H9 (cell line): ENCODE measurements around the gene CALN1. TPM values are rescaled to one million over a fixed set of nuclear protein-coding genes. Genes with fewer than 3 reads are reported as not detected.
A peak's percentile ranks its signal among the peaks of the same experiment; 100 is the strongest.

ENCODE experiments used
- DNase-seq: peaks from one replicate; pipeline ENCODE4 v3.0.0-alpha.2; 2017
- H2AFZ ChIP-seq: one replicate; pipeline ENCODE4 v1.6.1; 2013; ENCODE audit warnings: mild to moderate bottlenecking, low read length, control low read depth, moderate library complexity
- H2AK5ac ChIP-seq: 2 replicates; pipeline ENCODE4 v1.6.1; 2013; ENCODE audit warnings: low read length, control low read depth, mixed read lengths; ENCODE audit not compliant: insufficient read length
- H2BK120ac ChIP-seq: one replicate; pipeline ENCODE4 v1.6.1; 2013; ENCODE audit warnings: low read depth, mild to moderate bottlenecking, low read length, control low read depth, inconsistent platforms; ENCODE audit not compliant: poor library complexity, severe bottlenecking
- H2BK12ac ChIP-seq: 2 replicates; pipeline ENCODE4 v1.6.1; 2013; ENCODE audit warnings: low read length, control low read depth, mixed read lengths, low read depth; ENCODE audit not compliant: insufficient read length
- H2BK15ac ChIP-seq: 2 replicates; pipeline ENCODE4 v1.6.1; 2013; ENCODE audit warnings: low read depth, low read length, control low read depth
- H2BK20ac ChIP-seq: one replicate; pipeline ENCODE4 v1.6.1; 2013; ENCODE audit warnings: low read depth, mild to moderate bottlenecking, low read length, control low read depth, inconsistent platforms; ENCODE audit not compliant: poor library complexity, severe bottlenecking
- H2BK5ac ChIP-seq: 2 replicates; pipeline ENCODE4 v1.6.1; 2013; ENCODE audit warnings: low read length, control low read depth, mixed read lengths; ENCODE audit not compliant: insufficient read length
- H3K14ac ChIP-seq: 2 replicates; pipeline ENCODE4 v1.6.1; 2013; ENCODE audit warnings: low read length, control low read depth; ENCODE audit not compliant: insufficient read depth
- H3K18ac ChIP-seq: 2 replicates; pipeline ENCODE4 v1.6.1; 2013; ENCODE audit warnings: low read depth, mild to moderate bottlenecking, mixed read lengths, low read length, control low read depth; ENCODE audit not compliant: insufficient read length
- H3K23ac ChIP-seq: 2 replicates; pipeline ENCODE4 v1.6.1; 2013; ENCODE audit warnings: low read length, control low read depth, mixed read lengths, low read depth; ENCODE audit not compliant: insufficient read length
- H3K23me2 ChIP-seq: 2 replicates; pipeline ENCODE4 v1.6.1; 2013; ENCODE audit warnings: low read depth, mild to moderate bottlenecking, mixed read lengths, low read length, control low read depth; ENCODE audit not compliant: insufficient read length, poor library complexity, severe bottlenecking
- H3K27ac ChIP-seq: 2 replicates; pipeline ENCODE4 v1.5.1; 2013; ENCODE audit warnings: low read length, control low read depth, mixed read lengths, low read depth; ENCODE audit not compliant: insufficient read length
- H3K27me3 ChIP-seq: 2 replicates; pipeline ENCODE4 v1.6.1; 2013; ENCODE audit warnings: low read length, control low read depth, inconsistent platforms; ENCODE audit not compliant: insufficient read depth
- H3K4ac ChIP-seq: 2 replicates; pipeline ENCODE4 v1.6.1; 2013; ENCODE audit warnings: low read depth, mild to moderate bottlenecking, control low read depth, inconsistent platforms, low read length, moderate library complexity
- H3K4me1 ChIP-seq: 2 replicates; pipeline ENCODE4 v1.6.1; 2013; ENCODE audit warnings: low read length, control low read depth, inconsistent platforms; ENCODE audit not compliant: insufficient read depth
- H3K4me2 ChIP-seq: 2 replicates; pipeline ENCODE4 v1.6.1; 2013; ENCODE audit warnings: low read length, control low read depth, mixed read lengths; ENCODE audit not compliant: insufficient read length, insufficient read depth
- H3K56ac ChIP-seq: 2 replicates; pipeline ENCODE4 v1.6.1; 2013; ENCODE audit warnings: low read depth, mild to moderate bottlenecking, mixed read lengths, low read length, control low read depth; ENCODE audit not compliant: insufficient read length
- H3K79me1 ChIP-seq: 2 replicates; pipeline ENCODE4 v1.6.1; 2013; ENCODE audit warnings: low read depth, mild to moderate bottlenecking, moderate library complexity, low read length, control low read depth, inconsistent platforms; ENCODE audit not compliant: insufficient read depth, poor library complexity, severe bottlenecking
- H3K79me2 ChIP-seq: 2 replicates; pipeline ENCODE4 v1.6.1; 2013; ENCODE audit warnings: low read length, control low read depth, inconsistent platforms; ENCODE audit not compliant: insufficient read depth
- H3K9ac ChIP-seq: 2 replicates; pipeline ENCODE4 v1.6.1; 2013; ENCODE audit warnings: low read length, control low read depth, mixed read lengths; ENCODE audit not compliant: insufficient read length; ENCODE audit errors: extremely low read depth
- H3K9me3 ChIP-seq: one replicate; pipeline ENCODE4 v1.6.1; 2013; ENCODE audit warnings: low read depth, low read length, inconsistent platforms; ENCODE audit not compliant: control insufficient read depth
- H3T11ph ChIP-seq: one replicate; pipeline ENCODE4 v1.6.1; 2013; ENCODE audit warnings: mild to moderate bottlenecking, low read length, control low read depth, inconsistent platforms
- H4K20me1 ChIP-seq: one replicate; pipeline ENCODE4 v1.6.1; 2013; ENCODE audit not compliant: control insufficient read depth, insufficient read length, insufficient read depth
- H4K5ac ChIP-seq: 2 replicates; pipeline ENCODE4 v1.6.1; 2013; ENCODE audit warnings: low read depth, mild to moderate bottlenecking, mixed read lengths, low read length, control low read depth; ENCODE audit not compliant: insufficient read length
- H4K8ac ChIP-seq: replicated peaks from 2 replicates; pipeline ENCODE4 v1.6.1; 2013; ENCODE audit warnings: low read length, control low read depth, mixed read lengths, low read depth; ENCODE audit not compliant: insufficient read length
- H4K91ac ChIP-seq: 2 replicates; pipeline ENCODE4 v1.6.1; 2013; ENCODE audit warnings: low read depth, mild to moderate bottlenecking, moderate library complexity, mixed read lengths, low read length, control low read depth; ENCODE audit not compliant: insufficient read length
- H3K27ac Mint-ChIP-seq, 3 experiments: 2 replicates in 2 of 3; 3 replicates in 1 of 3; pipeline ENCODE4 v1.8.0; 2020 to 2021; ENCODE audit warnings: mixed read lengths in 3 of 3, mild to moderate bottlenecking in 1 of 3, moderate library complexity in 1 of 3
- H3K27me3 Mint-ChIP-seq: 2 replicates; pipeline ENCODE4 v1.8.0; 2021; ENCODE audit warnings: low read depth, mild to moderate bottlenecking, moderate library complexity, mixed read lengths
- H3K36me3 Mint-ChIP-seq, 3 experiments: 2 replicates in 2 of 3; 3 replicates in 1 of 3; pipeline ENCODE4 v1.8.0; 2020 to 2021; ENCODE audit warnings: low read depth in 3 of 3, mixed read lengths in 3 of 3; ENCODE audit not compliant: insufficient read depth in 1 of 3
- H3K4me1 Mint-ChIP-seq, 2 experiments: 2 replicates each; pipeline ENCODE4 v1.8.0; 2020; ENCODE audit warnings: mixed read lengths in 2 of 2
- H3K4me3 Mint-ChIP-seq, 2 experiments: 2 replicates in 1 of 2; 3 replicates in 1 of 2; pipeline ENCODE4 v1.8.0; 2020 to 2021; ENCODE audit warnings: mild to moderate bottlenecking in 2 of 2, mixed read lengths in 2 of 2, moderate library complexity in 1 of 2
- H3K9me3 Mint-ChIP-seq, 2 experiments: 2 replicates in 1 of 2; 3 replicates in 1 of 2; pipeline ENCODE4 v1.8.0; 2020; ENCODE audit warnings: mild to moderate bottlenecking in 2 of 2, mixed read lengths in 2 of 2, moderate library complexity in 1 of 2
- CTCF ChIP-seq: fragments of 200-600 bp; sonication (generic); conservative IDR thresholded peaks from 3 replicates; pipeline ENCODE4 v1.8.0; 2021; ENCODE audit warnings: antibody characterized with exemption, mild to moderate bottlenecking
- WGBS: extraction: QIAGEN DNeasy Blood & Tissue Kit; methylation state at CpG from one replicate; pipeline ENCODE4 v1.1.7; 2013; ENCODE audit warnings: missing lambda C conversion rate, low lambda C conversion rate, mixed read lengths; ENCODE audit not compliant: insufficient read length; ENCODE audit errors: extremely low coverage; 5-methylcytosine and 5-hydroxymethylcytosine counted together
- total RNA-seq: library from RNA; stranded (reverse); gene quantifications from 2 replicates; pipeline ENCODE4 v1.2.1, GENCODE V29; 2021

CALN1 gene
- total RNA-seq, 1 experiment from 2014 or later, result 2.8 TPM

GRCh38 chr7:72249106-72249505 is 163.0 kb downstream of the CALN1 start:
- H3K4me2 ChIP-seq, result no peak overlapping the region
- no peaks in the 10 kb centered on the region for H3K4me1 Mint-ChIP-seq
- H3K27ac Mint-ChIP-seq, result peak overlapping the region in 1 of 3 experiments; percentile 40; a peak in 1 of 7 replicates
- H2AFZ ChIP-seq, result no peak overlapping the region
- no peaks in the 10 kb centered on the region for H3K79me2 ChIP-seq
- no peaks in the 10 kb centered on the region for H3K9me3 ChIP-seq
- no peak overlapping the region for H2BK120ac ChIP-seq
- H2BK20ac ChIP-seq, result no peak overlapping the region
- H4K5ac ChIP-seq, result no peak overlapping the region
- no peak for TF ChIP-seq CTCF
- H3K27me3 Mint-ChIP-seq, result no peaks in the 10 kb centered on the region
- H3K56ac ChIP-seq, result no peak overlapping the region
- no peaks in the 10 kb centered on the region for H3K23me2 ChIP-seq
- no peak overlapping the region for H2BK12ac ChIP-seq
- no peaks in the 10 kb centered on the region for H3K27me3 ChIP-seq
- peaks cover 13 to 27% (median 15%) of the 10 kb centered on the region in 3 experiments for H3K36me3 Mint-ChIP-seq
- no peak overlapping the region for H2AK5ac ChIP-seq
- H3K9ac ChIP-seq, result no peak overlapping the region
- H3K79me1 ChIP-seq, result no peaks in the 10 kb centered on the region
- no peaks in the 10 kb centered on the region for H4K20me1 ChIP-seq
- H3K9me3 Mint-ChIP-seq, result peaks cover 5 to 26% of the 10 kb centered on the region in 2 experiments
- H3K14ac ChIP-seq, result no peak overlapping the region
- H4K91ac ChIP-seq, result no peak overlapping the region
- H4K8ac ChIP-seq, result no peak overlapping the region
- H3K23ac ChIP-seq, result no peak overlapping the region
- H3K4me1 ChIP-seq, result no peaks in the 10 kb centered on the region
- H2BK5ac ChIP-seq, result no peak overlapping the region
- H3K4ac ChIP-seq, result no peak overlapping the region
- WGBS, result no CpG with 5 or more reads among the region's 3 CpGs
- H3K18ac ChIP-seq, result no peak overlapping the region
- no peak overlapping the region for H3K27ac ChIP-seq
- DNase-seq, result no peak
- no peak overlapping the region for H2BK15ac ChIP-seq
- H3K4me3 Mint-ChIP-seq, result no peak overlapping the region
- H3T11ph ChIP-seq, result no peak overlapping the region
